Common myeloid progenitor, CD34-positive (primary cell): ENCODE measurements around the gene KCNIP1.

ENCODE experiments used
- CTCF ChIA-PET: fragments of 350-600 bp; sonication (Branson Sonifier 250); formaldehyde crosslinking; loops from one replicate; lab custom pipeline; 2021; ENCODE audit warnings: antibody characterized with exemption; lab: Charles Lee
- POLR2A ChIA-PET: fragments of 350-600 bp; sonication (Branson Sonifier 250); formaldehyde crosslinking; loops from one replicate; lab custom pipeline; 2021; ENCODE audit warnings: antibody characterized with exemption; lab: Charles Lee
- DNase-seq, 3 donors: peaks; one replicate each; pipeline versions ENCODE4 v3.0.0 to v3.0.0-alpha.2; 2013
- H3K27ac ChIP-seq, 2 experiments: 1 replicate in 1 of 2; 2 replicates in 1 of 2; pipeline ENCODE4 v1.7.0; 2013; ENCODE audit warnings: inconsistent platforms in 2 of 2, low read length in 2 of 2, mild to moderate bottlenecking in 2 of 2, low read depth in 1 of 2, moderate library complexity in 1 of 2; ENCODE audit not compliant: severe bottlenecking in 2 of 2, insufficient read depth in 1 of 2, poor library complexity in 1 of 2
- H3K27me3 ChIP-seq, 5 experiments: replicated peaks in 2 of 5; 1 replicate in 3 of 5; 2 replicates in 2 of 5; pipeline versions ENCODE4 v1.6.1 to v1.7.0; 2013; ENCODE audit warnings: low read length in 4 of 5, mild to moderate bottlenecking in 2 of 5, moderate library complexity in 2 of 5, inconsistent platforms in 1 of 5; ENCODE audit not compliant: insufficient read depth in 5 of 5, control insufficient read depth in 4 of 5
- H3K36me3 ChIP-seq, 4 experiments: 1 replicate in 2 of 4; 2 replicates in 2 of 4; pipeline versions ENCODE4 v1.6.1 to v1.7.0; 2013; ENCODE audit warnings: low read length in 3 of 4, control low read depth in 1 of 4, mild to moderate bottlenecking in 1 of 4; ENCODE audit not compliant: control insufficient read depth in 4 of 4, insufficient read depth in 4 of 4
- H3K4me1 ChIP-seq, 4 experiments: 1 replicate in 3 of 4; 2 replicates in 1 of 4; pipeline versions ENCODE4 v1.6.1 to v1.7.1; 2013; ENCODE audit warnings: low read length in 3 of 4, mild to moderate bottlenecking in 3 of 4, control low read depth in 1 of 4, inconsistent platforms in 1 of 4, moderate library complexity in 1 of 4; ENCODE audit not compliant: control insufficient read depth in 4 of 4, insufficient read depth in 4 of 4; ENCODE audit errors: control extremely low read depth in 1 of 4
- H3K4me3 ChIP-seq, 7 experiments: 1 replicate in 4 of 7; 2 replicates in 3 of 7; pipeline versions ENCODE4 v1.5.1 to v1.7.0; 2013; ENCODE audit warnings: mild to moderate bottlenecking in 7 of 7, low read length in 6 of 7, moderate library complexity in 6 of 7, inconsistent platforms in 2 of 7, low read depth in 2 of 7, control low read depth in 1 of 7; ENCODE audit not compliant: insufficient read depth in 4 of 7, control insufficient read depth in 1 of 7; ENCODE audit errors: extremely low read depth in 1 of 7
- H3K9me3 ChIP-seq, 5 experiments: 1 replicate in 4 of 5; 2 replicates in 1 of 5; pipeline versions ENCODE4 v1.6.1 to v1.7.1; 2013; ENCODE audit warnings: low read length in 4 of 5, mild to moderate bottlenecking in 2 of 5, inconsistent platforms in 1 of 5, low read depth in 1 of 5, moderate library complexity in 1 of 5; ENCODE audit not compliant: control insufficient read depth in 4 of 5, insufficient read depth in 2 of 5; ENCODE audit errors: control extremely low read depth in 1 of 5
- WGBS: methylation state at CpG from one replicate; pipeline ENCODE4 v1.1.5; 2013; ENCODE audit not compliant: insufficient coverage; 5-methylcytosine and 5-hydroxymethylcytosine counted together

Gene KCNIP1

DNA sequence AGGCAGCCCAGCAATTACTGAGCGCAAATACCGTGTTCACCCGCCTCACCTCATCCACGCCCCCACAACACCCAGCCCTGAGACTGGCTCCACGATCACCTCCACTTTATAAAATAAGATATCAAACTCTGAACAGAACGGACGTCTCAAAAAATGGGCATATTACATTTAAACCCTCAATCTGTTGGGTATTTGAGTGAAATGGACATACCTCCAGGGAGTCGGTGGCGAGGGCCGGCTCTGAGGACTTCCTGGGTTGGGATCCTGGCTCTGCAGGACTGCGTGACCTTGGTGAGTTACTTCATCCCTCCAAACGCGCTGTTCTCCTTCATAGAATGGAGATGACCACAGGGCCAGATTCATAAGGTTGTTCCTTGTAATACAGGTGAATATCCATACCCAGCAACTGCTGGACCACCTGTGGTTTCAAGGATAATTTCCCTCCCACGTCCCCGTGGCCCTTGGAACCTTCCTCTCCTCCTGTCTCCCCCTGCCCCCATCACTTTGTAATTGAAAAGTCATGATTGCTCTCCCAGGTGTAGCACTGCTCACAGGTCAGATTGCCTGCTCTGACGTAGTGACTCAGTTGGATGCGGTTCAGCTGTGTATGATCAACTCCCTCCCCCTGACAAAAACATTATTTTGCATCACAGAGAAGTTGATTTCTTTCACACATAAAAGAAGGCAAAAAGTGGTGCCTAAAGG lies 135.6 kb downstream of the KCNIP1 start:
- DNase-seq = no peak
- CTCF ChIA-PET = interaction anchor here (0.6 to 4.8 kb wide), 18 partner anchors 10 to 536 kb away, joined by 3 to 78 read pairs (median 3); no protein-coding TSS in a partner anchor
- H3K36me3 ChIP-seq = no peaks in the 10 kb centered on the region
- H3K4me1 ChIP-seq = peaks cover 0 to 12% (median 0%) of the 10 kb centered on the region in 4 experiments
- no peaks in the 10 kb centered on the region for H3K9me3 ChIP-seq
- H3K27me3 ChIP-seq = peaks cover 0 to 7% (median 0%) of the 10 kb centered on the region in 5 experiments
- no peak overlapping the region for H3K27ac ChIP-seq
- POLR2A ChIA-PET = no interaction called here
- WGBS = 92% methylated on average over 10 of the region's 17 CpGs
- H3K4me3 ChIP-seq = no peak overlapping the region

DNA sequence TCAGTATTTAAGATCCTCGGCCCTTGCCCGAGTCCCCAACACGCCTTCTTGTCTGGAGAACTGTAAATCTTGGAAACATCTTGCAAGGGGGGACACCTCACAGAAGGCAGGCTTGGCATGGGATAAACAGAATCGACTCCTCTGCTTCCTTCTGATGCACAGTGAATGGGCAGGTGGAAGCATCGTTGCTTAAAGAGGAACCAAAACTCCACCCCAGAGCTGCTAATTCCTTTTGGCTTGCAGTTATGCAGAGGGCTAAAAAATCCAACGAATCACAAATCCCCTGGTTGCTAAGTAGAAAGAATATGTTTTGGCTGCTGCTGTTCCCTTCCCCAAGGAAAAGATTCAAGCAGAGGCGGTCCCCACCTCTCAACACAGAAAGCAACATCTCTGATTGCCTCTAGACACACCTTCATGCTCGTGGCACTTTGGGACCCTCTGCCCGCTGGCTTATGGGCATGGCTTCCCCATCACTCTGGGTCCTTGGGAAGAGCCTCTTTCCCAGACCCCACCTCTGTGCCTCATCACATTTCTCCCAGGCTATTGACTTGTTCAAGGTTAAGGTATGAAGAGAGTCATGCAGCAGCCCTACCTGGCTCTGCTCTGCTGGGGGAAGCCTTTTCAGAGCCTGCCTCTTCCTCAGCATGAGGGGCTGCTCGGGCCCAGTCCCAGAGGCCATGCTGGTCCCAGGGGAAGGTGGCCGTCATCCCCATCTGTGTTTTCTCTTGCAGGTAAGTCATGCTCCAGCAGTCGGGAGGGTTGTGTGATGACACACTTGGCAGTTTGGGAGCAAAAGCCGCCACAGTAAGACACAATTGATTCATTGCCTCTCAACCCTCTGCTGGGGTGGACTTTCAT lies 137.1 kb downstream of the KCNIP1 start:
- no peak overlapping the region for H3K4me3 ChIP-seq
- CTCF ChIA-PET = interaction anchor here (1.0 to 1.4 kb wide), 2 partner anchors 10 to 17 kb away, joined by 3 read pairs; no protein-coding TSS in a partner anchor
- H3K4me1 ChIP-seq = peaks cover 0 to 12% (median 0%) of the 10 kb centered on the region in 4 experiments
- no peak overlapping the region for H3K27ac ChIP-seq
- H3K27me3 ChIP-seq = peaks cover 0 to 7% (median 0%) of the 10 kb centered on the region in 5 experiments
- POLR2A ChIA-PET = no interaction called here
- no peak for DNase-seq
- no peaks in the 10 kb centered on the region for H3K36me3 ChIP-seq
- 61% methylated on average over 10 of the region's 13 CpGs for WGBS
- H3K9me3 ChIP-seq = no peaks in the 10 kb centered on the region

DNA sequence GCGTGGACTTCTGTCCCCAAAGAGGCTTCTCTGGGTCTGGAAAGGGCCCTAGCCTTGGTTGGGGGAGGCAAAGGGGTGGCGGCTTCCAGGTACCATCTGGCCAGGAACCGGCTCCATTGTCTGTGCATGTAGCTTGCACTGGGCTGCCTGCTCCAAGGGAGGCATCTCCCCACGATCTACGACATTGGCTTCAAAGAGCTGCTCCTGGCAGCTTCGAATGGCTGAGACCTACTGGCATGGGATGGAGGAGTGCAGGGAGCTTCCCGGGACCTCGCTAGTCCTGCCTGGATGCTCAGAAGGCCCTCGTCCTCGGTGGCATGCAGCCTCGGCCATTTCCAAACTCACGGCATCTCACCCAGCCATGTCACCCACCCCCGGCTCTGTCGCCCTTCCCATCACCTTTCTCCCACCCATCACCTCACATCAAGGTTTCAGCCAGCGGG lies 137.8 kb downstream of the KCNIP1 start:
- H3K4me3 ChIP-seq = no peak overlapping the region
- no peak for DNase-seq
- 85% methylated on average over 7 of the region's 15 CpGs for WGBS
- H3K27ac ChIP-seq = no peak overlapping the region
- peaks cover 0 to 7% (median 0%) of the 10 kb centered on the region in 5 experiments for H3K27me3 ChIP-seq
- H3K4me1 ChIP-seq = peaks cover 0 to 12% (median 0%) of the 10 kb centered on the region in 4 experiments
- POLR2A ChIA-PET = no interaction called here
- H3K9me3 ChIP-seq = no peaks in the 10 kb centered on the region
- H3K36me3 ChIP-seq = no peaks in the 10 kb centered on the region
- CTCF ChIA-PET = interaction anchor here (1.4 kb wide), 1 partner anchor 11 kb away, joined by 3 read pairs; no protein-coding TSS in a partner anchor

DNA sequence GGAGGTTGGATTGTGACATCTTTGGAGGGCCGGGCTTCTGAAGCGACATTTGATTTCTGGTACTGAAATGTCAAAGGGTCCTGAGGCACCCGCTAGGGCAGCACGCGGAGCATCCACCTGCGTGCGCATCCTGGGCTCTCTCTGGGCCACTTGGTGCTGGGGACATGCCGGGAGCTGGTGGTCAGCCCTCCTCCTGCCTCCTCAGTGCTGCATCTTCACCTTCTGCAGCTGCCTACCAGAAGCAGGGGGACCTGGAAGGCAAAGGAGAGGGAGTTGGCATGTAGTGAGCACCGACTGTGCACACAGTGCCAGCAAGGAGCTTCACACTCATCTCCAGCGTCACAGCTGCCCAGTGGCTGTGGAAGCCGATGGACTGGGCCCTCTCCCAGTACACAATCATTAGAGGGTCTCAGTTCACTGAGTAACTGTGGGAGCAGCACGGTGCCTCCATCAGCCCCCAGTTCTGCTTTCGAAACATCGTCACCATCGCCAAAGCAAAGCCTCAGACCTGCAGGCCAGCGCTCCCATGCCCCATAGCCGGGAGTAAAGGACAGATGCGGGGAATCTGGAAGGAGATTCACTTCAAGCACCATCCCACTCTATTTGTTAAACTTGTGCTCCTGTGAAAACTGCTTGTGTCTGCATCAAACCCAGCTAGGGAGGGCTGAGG lies 138.4 kb downstream of the KCNIP1 start:
- Histone ChIP-seq H3K9me3 (no peaks in the 10 kb centered on the region), H3K27me3 (peaks cover 0 to 7% (median 0%) of the 10 kb centered on the region in 5 experiments), H3K36me3 (no peaks in the 10 kb centered on the region), H3K27ac (no peak overlapping the region), H3K4me3 (no peak overlapping the region), H3K4me1 (peaks cover 0 to 12% (median 0%) of the 10 kb centered on the region in 4 experiments)
- WGBS = 88% methylated on average over 14 of the region's 18 CpGs
- POLR2A ChIA-PET = no interaction called here
- CTCF ChIA-PET = interaction anchor here (1.3 to 1.4 kb wide), 2 partner anchors 9 to 11 kb away, joined by 3 read pairs; no protein-coding TSS in a partner anchor
- no peak for DNase-seq

DNA sequence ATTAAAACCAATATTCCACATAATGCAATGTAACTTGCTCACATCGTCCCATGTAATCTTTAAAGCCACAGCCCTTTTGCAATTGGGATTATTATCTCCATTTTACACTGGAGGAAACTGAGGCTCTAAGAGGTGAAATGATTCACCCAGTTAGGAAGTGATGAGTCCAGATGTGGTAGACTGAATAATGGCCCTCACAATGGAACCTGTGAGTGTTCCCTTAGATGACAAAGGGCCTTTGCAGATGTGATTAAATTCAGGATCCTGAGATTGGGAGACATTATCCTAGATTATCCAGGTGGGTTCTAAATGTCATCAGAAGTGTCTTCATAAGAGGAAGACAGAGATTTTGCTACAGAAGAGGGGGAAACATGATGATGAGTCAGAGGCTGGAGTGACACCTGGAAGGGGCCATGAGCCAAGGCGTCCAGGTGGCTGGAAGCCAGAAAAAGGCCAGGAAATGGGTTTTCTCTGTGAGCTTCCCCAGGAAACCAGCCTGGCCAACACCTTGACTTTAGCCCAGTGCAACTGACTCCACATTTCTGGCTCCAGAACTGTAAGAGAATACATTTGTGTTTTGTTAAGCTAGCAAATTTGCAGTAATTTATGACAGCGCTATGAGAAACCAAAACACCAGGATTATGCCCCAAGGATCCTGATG lies 139.1 kb downstream of the KCNIP1 start:
- ChIA-PET CTCF (interaction anchor here (1.3 kb wide), 1 partner anchor 9 kb away, joined by 3 read pairs; no protein-coding TSS in a partner anchor), POLR2A (no interaction called here)
- H3K27me3 ChIP-seq = peaks cover 0 to 7% (median 0%) of the 10 kb centered on the region in 5 experiments
- H3K9me3 ChIP-seq = peaks cover 0 to under 1% (median 0%) of the 10 kb centered on the region in 5 experiments
- H3K36me3 ChIP-seq = no peaks in the 10 kb centered on the region
- 33% methylated on average over 1 of the region's 3 CpGs for WGBS
- no peak overlapping the region for H3K27ac ChIP-seq
- peak in 2 of 3 donors; percentile 48 to 60 for DNase-seq
- H3K4me1 ChIP-seq = peaks cover 0 to 12% (median 0%) of the 10 kb centered on the region in 4 experiments
- no peak overlapping the region for H3K4me3 ChIP-seq

DNA sequence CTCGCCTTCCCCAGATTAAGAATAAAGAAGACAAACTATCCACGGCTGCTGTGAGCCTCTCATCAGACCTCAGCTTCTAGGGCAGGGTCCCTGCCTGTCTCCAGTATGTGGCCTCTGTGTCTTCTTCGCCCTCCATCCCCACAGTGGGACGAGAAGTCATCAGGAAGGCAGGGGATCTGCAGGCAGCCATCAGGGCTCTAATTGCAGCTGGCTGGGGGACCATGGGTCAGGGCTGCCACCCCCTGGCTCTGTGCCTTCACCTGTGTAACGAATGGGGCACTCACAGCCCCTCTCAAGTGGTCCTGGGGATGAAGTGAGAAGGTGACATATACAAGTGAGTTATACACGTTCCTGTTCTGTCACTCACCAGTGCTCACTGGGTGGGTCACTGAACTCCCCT lies 139.8 kb downstream of the KCNIP1 start:
- Histone ChIP-seq H3K9me3 (peaks cover 0 to 2% (median 0%) of the 10 kb centered on the region in 5 experiments), H3K36me3 (no peaks in the 10 kb centered on the region), H3K4me3 (no peak overlapping the region), H3K27me3 (peaks cover 0 to 10% (median 2%) of the 10 kb centered on the region in 5 experiments), H3K4me1 (peaks cover 0 to 11% (median 0%) of the 10 kb centered on the region in 4 experiments), H3K27ac (no peak overlapping the region)
- no peak for DNase-seq
- POLR2A ChIA-PET = no interaction called here
- WGBS = 89% methylated on average over 3 of the region's 6 CpGs
- CTCF ChIA-PET = no interaction called here
